GM23248 (cell line): ENCODE data around the gene TAB3. TPM values are rescaled to one million over a fixed set of nuclear protein-coding genes. Genes with fewer than 3 reads are reported as not detected.

Experiments used
- DNase-seq: peaks from one replicate; pipeline ENCODE4 v3.0.0-alpha.2; 2015
- H2AFZ ChIP-seq: fragments of 200-600 bp; sonication (generic); 2 replicates; pipeline ENCODE4 v1.6.1; 2016; ENCODE audit warnings: antibody characterized with exemption
- H3F3A ChIP-seq: fragments of 200-600 bp; sonication (generic); 2 replicates; pipeline ENCODE4 v1.6.1; 2016; ENCODE audit warnings: mild to moderate bottlenecking, antibody characterized with exemption, mixed run types; ENCODE audit not compliant: insufficient read depth
- H3K27ac ChIP-seq: fragments of 200-600 bp; sonication (generic); 2 replicates; pipeline ENCODE4 v1.5.1; 2016; ENCODE audit warnings: mild to moderate bottlenecking
- H3K27me3 ChIP-seq: fragments of 200-600 bp; sonication (generic); replicated peaks from 2 replicates; pipeline ENCODE4 v1.6.1; 2016; ENCODE audit warnings: mild to moderate bottlenecking; ENCODE audit not compliant: insufficient read depth
- H3K36me3 ChIP-seq: fragments of 200-600 bp; sonication (generic); 2 replicates; pipeline ENCODE4 v1.6.1; 2016; ENCODE audit warnings: low read depth, mild to moderate bottlenecking
- H3K4me1 ChIP-seq: fragments of 200-600 bp; sonication (generic); 2 replicates; pipeline ENCODE4 v1.6.1; 2016; ENCODE audit warnings: mild to moderate bottlenecking; ENCODE audit not compliant: insufficient read depth
- H3K4me2 ChIP-seq: fragments of 200-600 bp; sonication (generic); one replicate; pipeline ENCODE4 v1.6.1; 2016; ENCODE audit warnings: mild to moderate bottlenecking; ENCODE audit not compliant: unreplicated experiment
- H3K4me3 ChIP-seq: fragments of 200-600 bp; sonication (generic); 2 replicates; pipeline ENCODE4 v1.5.1; 2016; ENCODE audit warnings: mild to moderate bottlenecking
- H3K79me2 ChIP-seq: fragments of 200-600 bp; sonication (generic); 2 replicates; pipeline ENCODE4 v1.6.1; 2016; ENCODE audit warnings: mild to moderate bottlenecking; ENCODE audit not compliant: insufficient read depth
- H3K9ac ChIP-seq: fragments of 200-600 bp; sonication (generic); 2 replicates; pipeline ENCODE4 v1.6.1; 2016; ENCODE audit warnings: mild to moderate bottlenecking
- H3K9me2 ChIP-seq: fragments of 200-600 bp; sonication (generic); 2 replicates; pipeline ENCODE4 v1.6.1; 2016; ENCODE audit warnings: mixed run types, mild to moderate bottlenecking, moderate library complexity; ENCODE audit not compliant: insufficient read depth
- H3K9me3 ChIP-seq: fragments of 200-600 bp; sonication (generic); one replicate; pipeline ENCODE4 v1.6.1; 2017; ENCODE audit warnings: low read depth
- H4K20me1 ChIP-seq: fragments of 200-600 bp; sonication (generic); 2 replicates; pipeline ENCODE4 v1.6.0; 2016; ENCODE audit not compliant: insufficient read depth
- EZH2 ChIP-seq: fragments of 200-600 bp; sonication (generic); IDR thresholded peaks from 2 replicates; pipeline ENCODE4 v1.6.1; 2018; ENCODE audit warnings: antibody characterized with exemption, mild to moderate bottlenecking; ENCODE audit not compliant: insufficient read depth, poor library complexity, severe bottlenecking
- EZH2phosphoT487 ChIP-seq: fragments of 200-600 bp; sonication (generic); IDR thresholded peaks from 2 replicates; pipeline ENCODE4 v1.6.1; 2018; ENCODE audit warnings: antibody characterized with exemption, moderate library complexity, mild to moderate bottlenecking, low read depth; ENCODE audit not compliant: insufficient read depth
- WGBS, 2 experiments: methylation state at CpG; one replicate each; pipeline ENCODE4 v1.1.6; 2015 to 2017; ENCODE audit warnings: low lambda C conversion rate in 2 of 2, low coverage in 1 of 2; ENCODE audit errors: missing lambda C conversion rate in 2 of 2; 5-methylcytosine and 5-hydroxymethylcytosine counted together
- in situ Hi-C: fragments of 300-500 bp; cut with MboI; formaldehyde crosslinking; loops from 2 replicates; pipeline ENCODE4 v1.15.0; 2020
- polyA plus RNA-seq: library from polyadenylated mRNA; unstranded; fragments of >200 nt; fragmentation: Nextera tagmentation; extraction: Ambion mirVana; gene quantifications from 2 replicates; pipeline ENCODE4 v1.2.1, GENCODE V29; 2016
- total RNA-seq: library from RNA; depleted of rRNA; stranded (reverse); fragments of >200 nt; shearing (Covaris generic); gene quantifications from 2 replicates; pipeline ENCODE4 v1.2.3, GENCODE V29; 2014

TAB3 gene
- total and polyA plus RNA-seq, 2 experiments from 2014 or later, result 4.2 to 20.4 TPM

- no peaks in the 10 kb centered on the region for H3K27me3 ChIP-seq
- no peaks in the 10 kb centered on the region for H3K79me2 ChIP-seq
- H4K20me1 ChIP-seq, result no peaks in the 10 kb centered on the region
- no peak overlapping the region for H3K9ac ChIP-seq
- in situ Hi-C loops, result no loop called here
- TF ChIP-seq EZH2 (no peak), EZH2phosphoT487 (no peak)
- no peaks in the 10 kb centered on the region for H3F3A ChIP-seq
- H3K4me2 ChIP-seq, result no peak overlapping the region
- no peaks in the 10 kb centered on the region for H3K9me3 ChIP-seq
- H2AFZ ChIP-seq, result no peak overlapping the region
- H3K9me2 ChIP-seq, result no peaks in the 10 kb centered on the region
- no peaks in the 10 kb centered on the region for H3K36me3 ChIP-seq
- no peak overlapping the region for H3K27ac ChIP-seq
- H3K4me1 ChIP-seq, result peaks cover 8% of the 10 kb centered on the region; the same call in 1 of the 2 replicates
- no peak overlapping the region for H3K4me3 ChIP-seq
- DNase-seq, result peak; percentile 32
These were observed 11.2 kb upstream of the TAB3 start for GRCh38 chrX:30900227-30900626.

DNA sequence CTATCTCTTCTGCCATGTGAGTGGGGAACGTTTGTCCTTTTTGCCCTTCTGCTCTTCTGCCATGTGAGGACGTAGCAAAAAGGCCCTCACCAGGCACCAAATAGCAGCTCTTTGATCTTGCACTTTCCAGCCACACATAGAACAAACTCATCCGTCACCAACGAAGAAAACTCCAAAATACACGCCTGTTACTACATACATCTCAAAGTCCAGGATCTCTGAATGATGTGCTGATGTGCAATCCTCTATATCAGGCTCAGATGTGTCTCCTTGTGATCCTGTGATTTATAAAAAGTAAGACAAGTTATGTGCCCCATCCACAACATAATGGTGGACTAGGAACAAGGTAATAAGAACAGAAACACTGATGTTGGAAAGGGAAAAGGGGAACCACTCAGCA, 9.8 kb upstream of the TAB3 start:
- Histone ChIP-seq H3K27me3 (no peaks in the 10 kb centered on the region), H3K27ac (no peak overlapping the region), H3K36me3 (no peaks in the 10 kb centered on the region), H4K20me1 (no peaks in the 10 kb centered on the region), H3K4me1 (peaks cover 8% of the 10 kb centered on the region; the same call in 1 of the 2 replicates), H3K9me2 (no peaks in the 10 kb centered on the region), H3K4me3 (no peak overlapping the region), H3K4me2 (no peak overlapping the region), H3F3A (no peaks in the 10 kb centered on the region), H3K9ac (no peak overlapping the region), H3K79me2 (no peaks in the 10 kb centered on the region), H3K9me3 (no peaks in the 10 kb centered on the region), H2AFZ (no peak overlapping the region)
- in situ Hi-C loops, result no loop called here
- DNase-seq, result no peak
- 16 to 22% methylated on average over 5 of the region's 5 CpGs for WGBS, 2 experiments
- TF ChIP-seq EZH2, result no peak
- TF ChIP-seq EZH2phosphoT487, result no peak

GRCh38 chrX:30895370-30895769, 6.3 kb upstream of the TAB3 start:
- no peak for TF ChIP-seq EZH2
- no peak for TF ChIP-seq EZH2phosphoT487
- H4K20me1 ChIP-seq, result no peaks in the 10 kb centered on the region
- H3K27ac ChIP-seq, result no peak overlapping the region
- in situ Hi-C loops, result no loop called here
- H3K36me3 ChIP-seq, result no peaks in the 10 kb centered on the region
- no peaks in the 10 kb centered on the region for H3K27me3 ChIP-seq
- no peak overlapping the region for H3K4me3 ChIP-seq
- H3K9me3 ChIP-seq, result no peaks in the 10 kb centered on the region
- no peak overlapping the region for H2AFZ ChIP-seq
- DNase-seq, result no peak
- 68 to 72% methylated on average over 2 of the region's 2 CpGs for WGBS, 2 experiments
- no peaks in the 10 kb centered on the region for H3F3A ChIP-seq
- no peak overlapping the region for H3K9ac ChIP-seq
- H3K79me2 ChIP-seq, result no peaks in the 10 kb centered on the region
- peaks cover 8% of the 10 kb centered on the region; the same call in 1 of the 2 replicates for H3K4me1 ChIP-seq
- H3K4me2 ChIP-seq, result no peak overlapping the region
- no peaks in the 10 kb centered on the region for H3K9me2 ChIP-seq

DNA sequence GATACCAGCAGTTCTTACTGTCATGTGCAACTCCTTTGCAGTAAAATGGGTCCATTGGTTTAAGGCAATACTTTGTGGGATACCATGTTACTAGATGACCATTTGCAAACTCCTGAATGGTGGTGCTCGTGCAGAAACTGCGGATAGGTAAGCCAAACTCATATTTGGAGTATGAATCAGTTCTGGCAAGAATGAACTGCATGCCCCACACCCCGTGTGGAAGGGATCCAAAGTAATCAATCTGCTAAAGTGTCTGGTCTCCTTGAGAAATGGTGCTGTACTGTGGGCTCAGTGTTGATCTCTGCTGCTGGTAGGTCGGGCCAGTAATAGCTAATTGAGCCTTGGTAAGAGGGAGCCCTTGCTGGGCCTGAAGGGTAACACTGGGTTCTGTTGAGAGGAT, 4.2 kb upstream of the TAB3 start:
- WGBS, 2 experiments, result 48 to 51% methylated on average over 4 of the region's 4 CpGs
- H4K20me1 ChIP-seq, result no peaks in the 10 kb centered on the region

DNA sequence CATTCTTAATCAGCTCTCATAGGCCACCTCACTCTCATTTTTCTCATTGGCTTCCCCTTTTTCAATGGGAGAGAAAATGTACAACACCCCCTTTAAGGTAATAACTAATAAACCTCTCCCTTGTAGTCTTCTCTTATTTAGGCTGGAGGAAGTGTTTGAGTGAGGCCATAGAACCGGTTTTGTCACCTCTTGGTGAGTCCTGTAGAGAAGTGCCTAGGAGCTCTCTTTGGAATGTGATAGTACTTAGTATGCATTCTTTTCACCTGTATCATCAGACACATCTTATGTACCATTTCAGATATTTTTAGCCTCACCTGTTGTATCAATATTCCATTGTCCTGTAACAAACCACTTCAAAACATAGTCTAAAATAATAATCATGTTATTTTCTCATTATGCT, 3.5 kb upstream of the TAB3 start:
- Histone ChIP-seq H3K36me3 (no peaks in the 10 kb centered on the region), H3K9me3 (no peaks in the 10 kb centered on the region), H3K27ac (no peak overlapping the region), H3K79me2 (peaks cover 13% of the 10 kb centered on the region), H3K4me1 (no peaks in the 10 kb centered on the region), H3K27me3 (no peaks in the 10 kb centered on the region), H3K9ac (no peak overlapping the region), H3F3A (no peaks in the 10 kb centered on the region), H3K4me3 (no peak overlapping the region), H3K9me2 (no peaks in the 10 kb centered on the region), H4K20me1 (no peaks in the 10 kb centered on the region), H3K4me2 (no peak overlapping the region), H2AFZ (no peak overlapping the region)
- no peak for TF ChIP-seq EZH2phosphoT487
- TF ChIP-seq EZH2, result no peak
- 64 to 65% methylated on average over 1 of the region's 1 CpG for WGBS, 2 experiments
- in situ Hi-C loops, result no loop called here
- DNase-seq, result no peak

More for the DNA sequence above, 4.2 kb upstream of the TAB3 start:
- Histone ChIP-seq H3K79me2 (peaks cover 7% of the 10 kb centered on the region; the same call in 1 of the 2 replicates), H3K9ac (no peak overlapping the region), H3K27ac (no peak overlapping the region), H2AFZ (no peak overlapping the region), H3F3A (no peaks in the 10 kb centered on the region), H3K9me3 (no peaks in the 10 kb centered on the region), H3K27me3 (no peaks in the 10 kb centered on the region), H3K36me3 (no peaks in the 10 kb centered on the region), H3K4me1 (no peaks in the 10 kb centered on the region), H3K4me2 (no peak overlapping the region), H3K4me3 (no peak overlapping the region), H3K9me2 (no peaks in the 10 kb centered on the region)
- DNase-seq, result no peak
- TF ChIP-seq EZH2phosphoT487 (no peak), EZH2 (no peak)
- in situ Hi-C loops, result no loop called here
